ENCODE results near the gene NSG2.

Gene NSG2

DNA sequence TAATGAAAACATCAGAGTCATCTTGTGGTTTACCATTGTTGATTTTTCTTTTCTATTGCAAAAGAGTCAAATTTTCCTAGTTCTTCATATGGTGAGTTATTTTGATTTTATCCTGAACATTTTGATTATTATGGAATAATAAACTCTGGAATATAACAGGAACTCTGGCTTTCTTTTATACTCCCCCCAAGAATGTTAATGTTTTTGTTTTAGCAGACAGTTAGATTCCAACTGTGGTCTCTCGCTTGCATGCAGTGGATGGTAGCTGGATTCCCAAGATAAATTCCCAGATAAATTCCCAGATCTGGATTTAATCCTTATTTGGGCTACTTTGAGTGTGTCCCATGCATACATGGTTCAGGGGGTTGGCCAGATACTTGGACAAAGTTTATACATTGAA lies 109.8 kb downstream of the NSG2 start:
- no peak for DNase-seq

DNA sequence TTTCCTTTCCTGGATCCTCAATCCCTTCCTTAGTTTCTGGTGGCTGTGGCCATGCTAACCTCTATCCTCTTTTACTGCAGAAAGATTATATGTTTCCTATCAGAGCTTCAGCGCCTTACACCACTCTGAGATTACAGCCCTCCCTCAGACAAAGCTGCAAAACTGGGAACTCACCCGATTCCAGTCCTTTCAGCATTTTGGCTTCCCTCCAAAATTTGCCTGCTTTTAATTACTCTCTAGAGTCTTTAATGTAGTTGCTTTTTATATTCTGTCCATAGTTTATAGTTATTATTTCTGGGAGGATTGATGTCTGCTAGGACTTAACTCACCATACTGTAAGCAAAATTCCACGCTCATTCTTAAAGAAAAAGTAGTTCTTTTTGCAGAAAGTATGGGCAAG lies 110.2 kb downstream of the NSG2 start:
- DNase-seq, result no peak

DNA sequence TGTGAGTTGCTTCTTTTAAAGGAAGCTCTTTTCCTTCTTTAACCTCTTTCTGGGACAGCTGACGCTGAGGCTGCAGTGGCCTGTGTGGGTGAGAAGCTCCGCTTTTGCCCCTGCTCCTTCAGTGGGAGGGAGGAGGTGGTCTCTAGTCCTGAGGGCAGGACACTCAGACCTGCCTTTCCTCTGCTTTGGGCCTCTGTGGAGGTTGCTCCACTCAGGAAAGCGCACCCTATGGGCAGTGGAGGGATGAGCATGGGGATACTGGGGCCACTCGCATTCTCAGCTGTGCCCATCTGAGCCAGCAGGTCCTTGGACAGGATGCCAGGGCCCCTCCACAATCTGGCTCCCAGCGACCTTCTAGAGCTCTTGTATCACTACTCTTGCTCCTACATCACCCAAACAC lies 111.5 kb downstream of the NSG2 start:
- DNase-seq, result no peak
